Testis (tissue), 3 donors: ENCODE measurements around the gene ASB4. TPM values are rescaled to one million over a fixed set of nuclear protein-coding genes. Genes with fewer than 3 reads are reported as not detected.
A peak's percentile ranks its signal among the peaks of the same experiment; 100 is the strongest.

Experiments
- DNase-seq: peaks from one replicate; pipeline ENCODE4 v3.0.0-alpha.2; 2019
- H3K27ac ChIP-seq, 2 donors: fragments of 200-600 bp; sonication (generic); one replicate each; pipeline ENCODE4 v1.5.1; 2019
- H3K27me3 ChIP-seq: fragments of 200-600 bp; sonication (generic); one replicate; pipeline ENCODE4 v1.5.1; 2019
- H3K36me3 ChIP-seq: fragments of 200-600 bp; sonication (generic); one replicate; pipeline ENCODE4 v1.5.1; 2017; ENCODE audit warnings: low read depth; ENCODE audit errors: missing control alignments
- H3K4me1 ChIP-seq: fragments of 200-600 bp; sonication (generic); one replicate; pipeline ENCODE4 v1.5.1; 2019
- H3K4me3 ChIP-seq, 2 donors: fragments of 200-600 bp; sonication (generic); one replicate each; pipeline ENCODE4 v1.5.1; 2017 to 2019
- H3K9me3 ChIP-seq: fragments of 200-600 bp; sonication (generic); one replicate; pipeline ENCODE4 v1.5.1; 2017
- POLR2A ChIP-seq: fragments of 450-650 bp; IDR thresholded peaks from one replicate; pipeline ENCODE4 v1.6.1; 2017; ENCODE audit warnings: antibody characterized with exemption, mild to moderate bottlenecking, moderate library complexity
- WGBS, 2 donors: methylation state at CpG; one replicate each; pipeline ENCODE4 v1.1.5; 2018; 5-methylcytosine and 5-hydroxymethylcytosine counted together
- intact Hi-C: fragments of 100-400 bp; cut with DNase I; formaldehyde crosslinking; loops from one replicate; pipeline ENCODE4 v1.15.1; 2023; ENCODE audit warnings: low total_unique reads
- polyA plus RNA-seq: library from polyadenylated mRNA; stranded (reverse); fragments of 350-450 nt; fragmentation: Illumina TruSeq; extraction: RNeasy Lipid Tissue Mini Kit (QIAGEN cat#74804); gene quantifications from one replicate; pipeline ENCODE4 v1.2.3, GENCODE V29; 2014; ENCODE audit warnings: low read depth, low replicate concordance; ENCODE audit not compliant: insufficient read depth
- total RNA-seq, 2 donors: library from RNA; depleted of rRNA; stranded (reverse); fragments of >200 nt; gene quantifications; one replicate each; pipeline ENCODE4 v1.2.3, GENCODE V29; 2016
- TF ChIP-seq, protein P1 (sequence below), 3 experiments: fragments of 450-650 bp in 2 of 3; fragments of 200-600 bp in 1 of 3; sonication (generic) in 1 of 3; IDR thresholded peaks; one replicate each; pipeline ENCODE4 v1.5.1; 2016 to 2019; ENCODE audit warnings: antibody characterized with exemption in 3 of 3, mild to moderate bottlenecking in 2 of 3, moderate library complexity in 1 of 3

Gene ASB4
- total and polyA plus RNA-seq, 3 donors from 2014 or later: 0.12 to 1.9 (median 1.0) TPM

DNA sequence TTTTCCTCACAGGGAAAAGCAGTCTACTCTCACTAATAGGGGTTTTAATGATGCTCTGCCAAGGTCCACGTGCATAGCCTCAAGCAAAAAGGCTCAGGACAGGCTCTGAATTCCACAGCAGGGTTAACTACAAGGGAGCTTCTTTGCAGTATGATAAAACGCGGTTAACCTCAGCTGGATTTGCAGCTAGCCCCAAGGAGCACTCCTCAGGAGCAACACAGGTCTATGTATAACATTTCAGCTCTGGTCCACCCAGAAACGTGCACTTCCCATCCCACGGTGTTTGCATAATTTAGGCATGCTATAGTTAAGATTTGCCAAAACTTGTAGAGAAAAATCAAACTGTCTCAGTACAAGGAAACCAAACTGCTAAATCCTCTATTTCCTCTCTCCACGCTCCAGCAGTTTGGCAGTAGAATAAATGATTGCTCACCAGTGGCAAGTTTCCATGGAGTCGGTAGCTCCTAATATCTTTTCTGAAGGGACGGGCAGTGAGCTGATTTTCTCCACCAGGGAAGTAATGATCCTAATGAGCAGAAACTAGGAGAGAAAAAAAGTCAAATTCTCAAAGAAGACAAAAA, 13.1 kb upstream of the ASB4 start:
- DNase-seq: no peak
- H3K27me3 ChIP-seq: no peaks in the 10 kb centered on the region

DNA sequence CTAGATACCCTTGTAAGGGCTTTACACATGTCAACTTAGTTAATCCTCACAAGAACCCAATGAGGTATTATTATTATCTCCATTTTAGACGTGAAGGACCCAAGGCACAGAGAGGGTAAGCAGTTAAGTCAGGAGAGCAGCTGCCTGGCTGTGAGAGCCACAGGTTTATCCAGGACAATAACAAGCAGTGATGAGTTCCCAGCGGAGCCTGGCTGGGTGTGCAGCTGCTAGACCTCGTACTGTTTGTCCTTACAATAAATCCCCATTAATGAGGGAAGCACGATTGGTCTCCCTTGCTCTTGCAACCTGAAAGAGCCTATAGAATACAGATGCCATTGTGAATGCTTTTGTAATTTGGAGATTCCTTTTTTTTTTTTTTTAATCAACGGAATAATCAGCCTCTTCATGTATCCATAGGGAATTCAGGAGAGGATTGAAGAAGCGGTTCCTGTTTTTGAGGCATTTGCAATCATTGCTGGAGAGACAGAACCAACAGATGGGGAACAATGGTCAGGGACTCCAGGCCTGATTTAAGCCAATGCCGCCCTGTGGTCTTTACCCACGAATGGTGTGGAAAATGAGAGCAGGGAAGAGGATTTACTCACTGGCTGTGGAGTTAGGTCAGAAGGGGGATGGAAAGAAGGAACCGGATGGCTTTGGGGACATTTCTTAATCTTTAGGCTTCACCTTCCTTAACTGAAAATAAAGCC, 12.3 kb upstream of the ASB4 start:
- H3K9me3 ChIP-seq: no peaks in the 10 kb centered on the region
- DNase-seq: no peak
- H3K27ac ChIP-seq: no peak overlapping the region
- H3K27me3 ChIP-seq: no peaks in the 10 kb centered on the region
- TF ChIP-seq, protein P1, sequence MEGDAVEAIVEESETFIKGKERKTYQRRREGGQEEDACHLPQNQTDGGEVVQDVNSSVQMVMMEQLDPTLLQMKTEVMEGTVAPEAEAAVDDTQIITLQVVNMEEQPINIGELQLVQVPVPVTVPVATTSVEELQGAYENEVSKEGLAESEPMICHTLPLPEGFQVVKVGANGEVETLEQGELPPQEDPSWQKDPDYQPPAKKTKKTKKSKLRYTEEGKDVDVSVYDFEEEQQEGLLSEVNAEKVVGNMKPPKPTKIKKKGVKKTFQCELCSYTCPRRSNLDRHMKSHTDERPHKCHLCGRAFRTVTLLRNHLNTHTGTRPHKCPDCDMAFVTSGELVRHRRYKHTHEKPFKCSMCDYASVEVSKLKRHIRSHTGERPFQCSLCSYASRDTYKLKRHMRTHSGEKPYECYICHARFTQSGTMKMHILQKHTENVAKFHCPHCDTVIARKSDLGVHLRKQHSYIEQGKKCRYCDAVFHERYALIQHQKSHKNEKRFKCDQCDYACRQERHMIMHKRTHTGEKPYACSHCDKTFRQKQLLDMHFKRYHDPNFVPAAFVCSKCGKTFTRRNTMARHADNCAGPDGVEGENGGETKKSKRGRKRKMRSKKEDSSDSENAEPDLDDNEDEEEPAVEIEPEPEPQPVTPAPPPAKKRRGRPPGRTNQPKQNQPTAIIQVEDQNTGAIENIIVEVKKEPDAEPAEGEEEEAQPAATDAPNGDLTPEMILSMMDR (IDR thresholded peaks at IDR 0.05): no peak
- no peak for TF ChIP-seq POLR2A
- no peak overlapping the region for H3K4me3 ChIP-seq
- no peaks in the 10 kb centered on the region for H3K4me1 ChIP-seq
- intact Hi-C loops: no loop called here
- 74 to 83% methylated on average over 9 of the region's 9 CpGs for WGBS, 2 donors
- H3K36me3 ChIP-seq: no peaks in the 10 kb centered on the region

More for the DNA sequence above, 13.1 kb upstream of the ASB4 start:
- Histone ChIP-seq H3K4me3 (no peak overlapping the region), H3K36me3 (no peaks in the 10 kb centered on the region), H3K4me1 (no peaks in the 10 kb centered on the region), H3K27ac (no peak overlapping the region), H3K9me3 (no peaks in the 10 kb centered on the region)
- no peak for TF ChIP-seq POLR2A
- TF ChIP-seq, protein P1 (IDR thresholded peaks at IDR 0.05): no peak
- WGBS, 2 donors: 33 to 36% methylated on average over 7 to 8 of the region's 8 CpGs
- intact Hi-C loops: no loop called here

- Histone ChIP-seq H3K27ac (no peak overlapping the region), H3K36me3 (no peaks in the 10 kb centered on the region), H3K4me1 (no peaks in the 10 kb centered on the region), H3K9me3 (no peaks in the 10 kb centered on the region), H3K4me3 (no peak overlapping the region), H3K27me3 (no peaks in the 10 kb centered on the region)
- no peak for DNase-seq
- TF ChIP-seq, protein P1 (IDR thresholded peaks at IDR 0.05): no peak
- no peak for TF ChIP-seq POLR2A
- intact Hi-C loops: no loop called here
- WGBS, 2 donors: 88 to 89% methylated on average over 9 of the region's 9 CpGs
These were observed 9.5 kb upstream of the ASB4 start for GRCh38 chr7:95476072-95476847.

DNA sequence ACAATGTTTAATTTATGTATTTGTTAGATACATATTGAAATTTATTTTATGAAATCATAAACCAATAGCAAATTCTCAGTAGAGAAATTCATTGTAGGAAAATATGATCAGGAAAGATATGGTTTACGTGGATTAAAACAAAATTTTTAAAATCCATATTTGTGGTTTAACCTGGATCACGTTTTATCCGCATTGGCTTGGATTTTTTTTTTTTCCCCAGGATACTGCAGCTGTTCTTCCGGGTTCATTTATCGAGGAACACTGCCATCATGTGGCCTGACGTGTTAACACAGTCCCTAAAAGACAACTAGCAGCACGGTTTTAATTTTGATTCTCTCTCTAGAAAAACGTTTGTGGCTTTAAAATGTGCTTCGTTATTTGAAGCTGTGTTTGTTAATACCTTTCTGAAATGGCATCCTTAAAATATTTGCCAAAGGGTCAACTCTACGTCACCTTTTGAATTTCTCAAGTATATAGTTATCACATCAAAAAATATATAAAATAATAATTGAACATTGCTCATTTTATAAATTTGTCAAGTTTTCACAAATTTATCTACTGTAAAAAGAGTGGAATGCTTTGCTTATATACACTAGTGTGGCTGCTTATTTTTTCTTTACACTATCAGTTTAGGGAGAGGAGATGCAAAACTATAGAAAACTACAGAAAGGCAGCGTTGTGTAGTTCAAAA, 8.7 kb upstream of the ASB4 start:
- no peak overlapping the region for H3K4me3 ChIP-seq
- intact Hi-C loops: no loop called here
- WGBS, 2 donors: 12 to 13% methylated on average over 11 of the region's 11 CpGs
- no peak overlapping the region for H3K27ac ChIP-seq
- H3K4me1 ChIP-seq: no peaks in the 10 kb centered on the region
- H3K27me3 ChIP-seq: no peaks in the 10 kb centered on the region
- no peak for TF ChIP-seq POLR2A
- TF ChIP-seq, protein P1 (IDR thresholded peaks at IDR 0.05): peak; percentile 67 to 86 (median 76)
- H3K9me3 ChIP-seq: no peaks in the 10 kb centered on the region
- peak; percentile 90 for DNase-seq
- H3K36me3 ChIP-seq: no peaks in the 10 kb centered on the region
